Measurements from ENCODE around the gene PHLDB1. TPM values are rescaled to one million over a fixed set of nuclear protein-coding genes. Genes with fewer than 3 reads are reported as not detected.
"Not testable (repeated sequence)": the region's sequence is repeated elsewhere in the genome, so short reads cannot be mapped to it uniquely, and the experiment has no call there.

Gene PHLDB1
- polyA plus RNA-seq (2013, experiment 1 of 4) = 106 TPM
- polyA plus RNA-seq (2013, experiment 2 of 4) = 108 TPM
- polyA plus RNA-seq (2013, experiment 3 of 4) = 87.9 TPM
- 98.6 TPM for polyA plus RNA-seq (2013, experiment 4 of 4)

- 1 to 2% methylated on average over 71 to 72 of the region's 72 CpGs for WGBS, 2 experiments
- H3K27ac ChIP-seq (ENCODE audit: insufficient read depth, low read depth, low read length, poor library complexity, severe bottlenecking) = no peak within 1 kb of the TSS
- peaks cover 62% of the 10 kb centered on the region for H3K4me1 ChIP-seq (ENCODE audit: control insufficient read depth, insufficient read depth, low read length)
Measured at GRCh38 chr11:118607401-118608359, at the start of gene PHLDB1. Gene PHLDB1, plus strand, starts transcription at chr11:118607615. Its CDS starts 6,222 bp downstream, at chr11:118613837.

GRCh38 chr11:118560806-118561205 lies 46.6 kb upstream of the PHLDB1 start:
- no peaks in the 10 kb centered on the region for H3K9me3 ChIP-seq (ENCODE audit: control insufficient read depth, low read length)
- 91 to 96% methylated on average over 4 of the region's 4 CpGs for WGBS, 2 experiments
- H3K27me3 ChIP-seq (ENCODE audit: control insufficient read depth, insufficient read depth, low read length, poor library complexity, severe bottlenecking) = no peaks in the 10 kb centered on the region

More at GRCh38 chr11:118607401-118608359, at the start of gene PHLDB1:
- no peaks in the 10 kb centered on the region for H3K36me3 ChIP-seq (ENCODE audit: control insufficient read depth, insufficient read depth, low read length)
- peaks cover 64% of the 10 kb centered on the region for H3K27me3 ChIP-seq (ENCODE audit: control insufficient read depth, insufficient read depth, low read length, poor library complexity, severe bottlenecking)
- peak within 1 kb of the TSS; percentile 41 for H3K4me3 ChIP-seq (ENCODE audit: insufficient read depth, low read depth, low read length)
- no peaks in the 10 kb centered on the region for H3K9me3 ChIP-seq (ENCODE audit: control insufficient read depth, low read length)

DNA sequence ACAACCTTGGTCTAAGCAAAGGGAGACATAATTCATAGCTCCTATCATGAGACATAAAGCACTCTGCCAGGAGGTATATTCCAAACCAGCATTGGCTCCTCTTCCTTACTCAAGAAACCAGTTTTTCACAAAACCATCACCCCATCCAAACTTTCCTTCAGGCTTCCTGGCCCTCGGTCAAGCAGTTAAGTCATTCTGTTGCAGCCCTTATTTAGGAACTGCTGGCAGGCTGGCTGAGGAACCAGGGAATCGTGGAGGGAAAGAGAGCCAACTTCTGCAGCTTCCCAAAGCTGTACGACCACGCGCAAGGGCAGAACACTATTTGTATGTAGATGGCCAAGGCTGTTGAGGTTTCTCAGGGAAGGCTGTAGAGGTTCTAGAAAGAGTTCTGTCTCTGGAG lies 42.4 kb upstream of the PHLDB1 start:
- Histone ChIP-seq H3K9me3 (ENCODE audit: control insufficient read depth, low read length) (no peaks in the 10 kb centered on the region), H3K27me3 (ENCODE audit: control insufficient read depth, insufficient read depth, low read length, poor library complexity, severe bottlenecking) (no peaks in the 10 kb centered on the region), H3K4me3 (ENCODE audit: insufficient read depth, low read depth, low read length) (no peak overlapping the region), H3K4me1 (ENCODE audit: control insufficient read depth, insufficient read depth, low read length) (no peaks in the 10 kb centered on the region), H3K27ac (ENCODE audit: insufficient read depth, low read depth, low read length, poor library complexity, severe bottlenecking) (no peak overlapping the region), H3K36me3 (ENCODE audit: control insufficient read depth, insufficient read depth, low read length) (no peaks in the 10 kb centered on the region)
- 92 to 94% methylated on average over 5 of the region's 5 CpGs for WGBS, 2 experiments

More at GRCh38 chr11:118560806-118561205, 46.6 kb upstream of the PHLDB1 start:
- no peaks in the 10 kb centered on the region for H3K36me3 ChIP-seq (ENCODE audit: control insufficient read depth, insufficient read depth, low read length)
- no peaks in the 10 kb centered on the region for H3K4me1 ChIP-seq (ENCODE audit: control insufficient read depth, insufficient read depth, low read length)
- no peak overlapping the region for H3K4me3 ChIP-seq (ENCODE audit: insufficient read depth, low read depth, low read length)
- no peak overlapping the region for H3K27ac ChIP-seq (ENCODE audit: insufficient read depth, low read depth, low read length, poor library complexity, severe bottlenecking)

DNA sequence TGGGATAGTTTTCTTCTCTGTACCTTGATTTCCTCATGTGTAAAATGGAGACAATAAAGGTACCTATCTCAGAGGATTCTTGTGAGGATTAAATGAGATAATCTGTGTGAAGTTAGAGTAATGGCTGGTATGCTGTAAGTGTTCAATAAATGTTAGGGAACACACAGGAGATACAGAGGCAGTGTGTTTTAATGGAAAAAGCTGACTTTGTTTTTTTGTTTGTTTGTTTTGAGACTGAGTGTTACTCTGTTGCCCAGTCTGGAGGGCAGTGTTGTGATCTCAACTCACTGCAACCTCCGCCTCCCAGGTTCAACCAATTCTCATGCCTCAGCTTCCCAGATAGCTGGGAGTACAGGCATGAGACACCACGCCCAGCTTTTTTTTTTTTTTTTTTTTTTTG lies 37.7 kb upstream of the PHLDB1 start:
- H3K27me3 ChIP-seq (ENCODE audit: control insufficient read depth, insufficient read depth, low read length, poor library complexity, severe bottlenecking) = no peaks in the 10 kb centered on the region
- H3K4me3 ChIP-seq (ENCODE audit: insufficient read depth, low read depth, low read length) = no peak overlapping the region
- no peaks in the 10 kb centered on the region for H3K4me1 ChIP-seq (ENCODE audit: control insufficient read depth, insufficient read depth, low read length)
- H3K9me3 ChIP-seq (ENCODE audit: control insufficient read depth, low read length) = no peaks in the 10 kb centered on the region
- WGBS, 2 experiments = 87 to 89% methylated on average over 2 of the region's 2 CpGs
- H3K27ac ChIP-seq (ENCODE audit: insufficient read depth, low read depth, low read length, poor library complexity, severe bottlenecking) = no peak overlapping the region
- H3K36me3 ChIP-seq (ENCODE audit: control insufficient read depth, insufficient read depth, low read length) = no peaks in the 10 kb centered on the region

- no peaks in the 10 kb centered on the region for H3K27me3 ChIP-seq (ENCODE audit: control insufficient read depth, insufficient read depth, low read length, poor library complexity, severe bottlenecking)
- H3K36me3 ChIP-seq (ENCODE audit: control insufficient read depth, insufficient read depth, low read length) = no peaks in the 10 kb centered on the region
- no peaks in the 10 kb centered on the region for H3K9me3 ChIP-seq (ENCODE audit: control insufficient read depth, low read length)
- H3K4me3 ChIP-seq (ENCODE audit: insufficient read depth, low read depth, low read length) = no peak overlapping the region
- no peak overlapping the region for H3K27ac ChIP-seq (ENCODE audit: insufficient read depth, low read depth, low read length, poor library complexity, severe bottlenecking)
- H3K4me1 ChIP-seq (ENCODE audit: control insufficient read depth, insufficient read depth, low read length) = no peaks in the 10 kb centered on the region
- WGBS, 2 experiments = 100% methylated on average over 1 of the region's 1 CpG; no CpG with 5 or more reads in 1 of the 2 experiments
Measured at GRCh38 chr11:118570787-118571186, 36.6 kb upstream of the PHLDB1 start.

DNA sequence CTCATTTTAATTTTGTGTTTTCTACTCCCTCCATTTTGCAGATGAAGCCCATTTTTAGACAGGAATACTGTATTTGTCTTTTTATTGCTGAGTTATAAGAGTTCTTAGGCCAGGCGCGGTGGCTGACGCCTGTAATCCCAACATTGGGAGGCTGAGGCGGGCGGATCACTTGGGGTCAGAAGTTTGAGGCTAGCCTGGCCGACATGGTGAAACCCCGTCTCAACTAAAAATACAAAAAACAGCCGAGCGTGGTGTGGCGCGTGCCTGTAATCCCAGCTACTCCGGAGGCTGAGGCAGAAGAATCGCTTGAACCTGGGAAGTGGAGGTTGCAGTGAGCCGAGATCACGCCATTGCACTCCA lies 35.7 kb upstream of the PHLDB1 start:
- H3K4me1 ChIP-seq (ENCODE audit: control insufficient read depth, insufficient read depth, low read length); H3K36me3 ChIP-seq (ENCODE audit: control insufficient read depth, insufficient read depth, low read length); H3K9me3 ChIP-seq (ENCODE audit: control insufficient read depth, low read length); H3K27ac ChIP-seq (ENCODE audit: insufficient read depth, low read depth, low read length, poor library complexity, severe bottlenecking); H3K27me3 ChIP-seq (ENCODE audit: control insufficient read depth, insufficient read depth, low read length, poor library complexity, severe bottlenecking): not testable (repeated sequence)
- WGBS, 2 experiments = 67 to 71% methylated on average over 15 of the region's 15 CpGs
- H3K4me3 ChIP-seq (ENCODE audit: insufficient read depth, low read depth, low read length) = peak overlapping the region; percentile 99

DNA sequence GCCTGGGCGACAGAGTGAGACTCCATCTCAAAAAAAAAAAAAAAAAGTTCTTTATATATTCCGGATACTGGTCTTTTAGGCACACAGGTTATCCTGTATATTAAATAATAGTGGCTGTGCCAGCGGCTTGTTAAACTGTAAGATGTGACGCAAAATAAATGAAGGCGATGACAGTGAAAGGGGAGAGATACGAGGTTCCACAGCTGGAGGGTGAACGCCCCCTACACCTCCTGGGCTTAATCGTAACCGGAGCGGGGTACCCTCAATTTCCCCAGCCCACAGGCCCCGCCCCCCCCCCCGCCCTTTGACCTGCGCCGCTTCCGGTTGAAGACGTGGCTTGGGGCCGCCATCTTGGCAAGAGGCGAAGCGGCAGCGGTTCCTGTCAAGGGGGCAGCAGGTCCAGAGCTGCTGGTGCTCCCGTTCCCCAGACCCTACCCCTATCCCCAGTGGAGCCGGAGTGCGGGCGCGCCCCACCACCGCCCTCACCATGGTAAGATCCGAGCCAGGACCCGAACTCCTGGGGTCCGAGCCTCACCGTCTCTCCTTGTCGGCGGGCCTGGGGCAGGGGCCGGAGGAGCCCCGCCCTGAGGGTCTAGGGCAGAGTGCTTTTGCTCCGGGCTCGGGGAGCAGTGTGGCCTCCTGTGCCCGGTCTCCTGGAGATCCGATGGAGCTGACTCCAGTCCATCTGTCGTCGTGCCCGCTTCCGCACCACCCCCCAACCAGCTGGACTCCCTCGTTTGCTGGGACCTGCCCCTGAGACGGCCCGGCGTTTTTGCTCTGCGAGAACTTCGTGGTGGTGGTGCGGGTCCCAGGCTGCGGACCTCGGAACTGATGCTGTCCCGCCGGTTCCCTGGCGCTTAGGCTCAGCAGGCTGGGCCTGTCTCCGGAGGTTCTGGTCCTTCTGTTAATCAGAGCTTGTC lies 35.1 kb upstream of the PHLDB1 start, which contains the start of gene ARCN1:
Gene ARCN1 (plus strand): TSS at position 349 of the 920 bp plus-strand sequence. CDS start 139 bp downstream, at position 488.
- H3K4me1 ChIP-seq (ENCODE audit: control insufficient read depth, insufficient read depth, low read length) = no peaks in the 10 kb centered on the region
- H3K27me3 ChIP-seq (ENCODE audit: control insufficient read depth, insufficient read depth, low read length, poor library complexity, severe bottlenecking) = no peaks in the 10 kb centered on the region
- no peaks in the 10 kb centered on the region for H3K9me3 ChIP-seq (ENCODE audit: control insufficient read depth, low read length)
- H3K4me3 ChIP-seq (ENCODE audit: insufficient read depth, low read depth, low read length) = peak within 1 kb of the TSS; percentile 99
- no peaks in the 10 kb centered on the region for H3K36me3 ChIP-seq (ENCODE audit: control insufficient read depth, insufficient read depth, low read length)
- H3K27ac ChIP-seq (ENCODE audit: insufficient read depth, low read depth, low read length, poor library complexity, severe bottlenecking) = peak within 1 kb of the TSS; percentile 89
- WGBS, 2 experiments = 1 to 2% methylated on average over 53 to 54 of the region's 55 CpGs

- Histone ChIP-seq H3K4me3 (ENCODE audit: insufficient read depth, low read depth, low read length) (peak overlapping the region; percentile 99), H3K36me3 (ENCODE audit: control insufficient read depth, insufficient read depth, low read length) (no peaks in the 10 kb centered on the region), H3K4me1 (ENCODE audit: control insufficient read depth, insufficient read depth, low read length) (no peaks in the 10 kb centered on the region), H3K27ac (ENCODE audit: insufficient read depth, low read depth, low read length, poor library complexity, severe bottlenecking) (no peak overlapping the region), H3K9me3 (ENCODE audit: control insufficient read depth, low read length) (no peaks in the 10 kb centered on the region), H3K27me3 (ENCODE audit: control insufficient read depth, insufficient read depth, low read length, poor library complexity, severe bottlenecking) (no peaks in the 10 kb centered on the region)
- WGBS, 2 experiments = 14 to 15% methylated on average over 10 of the region's 10 CpGs
Measured at GRCh38 chr11:118572981-118573550, 34.3 kb upstream of the PHLDB1 start.

- Histone ChIP-seq H3K4me3 (ENCODE audit: insufficient read depth, low read depth, low read length) (no peak overlapping the region), H3K9me3 (ENCODE audit: control insufficient read depth, low read length) (no peaks in the 10 kb centered on the region), H3K4me1 (ENCODE audit: control insufficient read depth, insufficient read depth, low read length) (no peaks in the 10 kb centered on the region), H3K27me3 (ENCODE audit: control insufficient read depth, insufficient read depth, low read length, poor library complexity, severe bottlenecking) (no peaks in the 10 kb centered on the region), H3K36me3 (ENCODE audit: control insufficient read depth, insufficient read depth, low read length) (no peaks in the 10 kb centered on the region), H3K27ac (ENCODE audit: insufficient read depth, low read depth, low read length, poor library complexity, severe bottlenecking) (no peak overlapping the region)
- WGBS, 2 experiments = 91 to 97% methylated on average over 7 of the region's 7 CpGs
Measured at GRCh38 chr11:118574636-118575035, 32.8 kb upstream of the PHLDB1 start.

Measured in ectodermal cell (in vitro differentiated cells).